ENCODE results near the gene MYOZ3. TPM values are rescaled to one million over a fixed set of nuclear protein-coding genes. Genes with fewer than 3 reads are reported as not detected.

The MYOZ3 gene
- total RNA-seq, 3 donors from 2014 or later: under 0.01 to 0.33 (median 0.15) TPM

GRCh38 chr5:150653762-150654556, 7.1 kb upstream of the MYOZ3 start:
- no peak for DNase-seq (ENCODE audit: low spot score in 2 of 2)
- TF ChIP-seq POLR2A (IDR thresholded peaks at IDR 0.05) (no peak), POLR2AphosphoS5 (IDR thresholded peaks at IDR 0.05) (no peak), CTCF (IDR thresholded peaks at IDR 0.05) (no peak)
- H3K4me1 ChIP-seq: peaks cover 0 to 7% of the 10 kb centered on the region in 2 donors
- H3K27me3 ChIP-seq: no peaks in the 10 kb centered on the region
- intact Hi-C loops (cut with DNase I; ENCODE audit: low total_unique reads): loop anchor here (10.0 kb wide), 2 partner anchors 59 to 189 kb away; no protein-coding TSS in a partner anchor
- no peaks in the 10 kb centered on the region for H3K36me3 ChIP-seq
- peak overlapping the region in 1 of 2 donors; percentile 30 for H3K27ac ChIP-seq
- H3K4me3 ChIP-seq: no peak overlapping the region
- no peaks in the 10 kb centered on the region for H3K9me3 ChIP-seq

- H3K4me3 ChIP-seq: no peak overlapping the region
- H3K27ac ChIP-seq: no peak overlapping the region
- no peaks in the 10 kb centered on the region for H3K9me3 ChIP-seq
- no peak for DNase-seq (ENCODE audit: low spot score in 2 of 2)
- intact Hi-C loops (cut with DNase I; ENCODE audit: low total_unique reads): loop anchor here (10.0 kb wide), 2 partner anchors 60 to 190 kb away; no protein-coding TSS in a partner anchor
- H3K36me3 ChIP-seq: no peaks in the 10 kb centered on the region
- TF ChIP-seq CTCF (IDR thresholded peaks at IDR 0.05) (no peak), POLR2A (IDR thresholded peaks at IDR 0.05) (no peak), POLR2AphosphoS5 (IDR thresholded peaks at IDR 0.05) (no peak)
- peaks cover 0 to 7% of the 10 kb centered on the region in 2 donors for H3K4me1 ChIP-seq
- no peaks in the 10 kb centered on the region for H3K27me3 ChIP-seq
These were observed 5.8 kb upstream of the MYOZ3 start for GRCh38 chr5:150655221-150655620.

- Histone ChIP-seq H3K4me3 (peak overlapping the region; percentile 48 to 82 (median 57)), H3K27ac (peak overlapping the region; percentile 50 to 80), H3K4me1 (peaks cover 0 to 7% of the 10 kb centered on the region in 2 donors), H3K36me3 (no peaks in the 10 kb centered on the region), H3K9me3 (no peaks in the 10 kb centered on the region), H3K27me3 (no peaks in the 10 kb centered on the region)
- DNase-seq (ENCODE audit: low spot score in 2 of 2): peak in 1 of 2 donors; percentile 70
- intact Hi-C loops (cut with DNase I; ENCODE audit: low total_unique reads): loop anchor here (10.0 kb wide), 2 partner anchors 62 to 192 kb away; no protein-coding TSS in a partner anchor
- TF ChIP-seq POLR2A (IDR thresholded peaks at IDR 0.05) (no peak), CTCF (IDR thresholded peaks at IDR 0.05) (peak; percentile 15 to 55 (median 30)), POLR2AphosphoS5 (IDR thresholded peaks at IDR 0.05) (peak in 2 of 3 donors; percentile 23 to 28)
These were observed 4.6 kb upstream of the MYOZ3 start for GRCh38 chr5:150656191-150657132.

- H3K4me1 ChIP-seq: peaks cover 0 to 7% of the 10 kb centered on the region in 2 donors
- intact Hi-C loops (cut with DNase I; ENCODE audit: low total_unique reads): loop anchor here (10.0 kb wide), 2 partner anchors 63 to 193 kb away; no protein-coding TSS in a partner anchor
- TF ChIP-seq POLR2AphosphoS5 (IDR thresholded peaks at IDR 0.05): no peak
- no peak for TF ChIP-seq POLR2A (IDR thresholded peaks at IDR 0.05)
- TF ChIP-seq CTCF (IDR thresholded peaks at IDR 0.05): no peak
These were observed 2.9 kb upstream of the MYOZ3 start for GRCh38 chr5:150658121-150658520.

More at GRCh38 chr5:150658121-150658520, 2.9 kb upstream of the MYOZ3 start:
- Histone ChIP-seq H3K27me3 (no peaks in the 10 kb centered on the region), H3K9me3 (no peaks in the 10 kb centered on the region), H3K36me3 (no peaks in the 10 kb centered on the region), H3K27ac (peak overlapping the region in 1 of 2 donors; percentile 80), H3K4me3 (no peak overlapping the region)
- DNase-seq (ENCODE audit: low spot score in 2 of 2): no peak

Measured in breast epithelium (tissue), 4 donors.